HCT116 (cell line): ENCODE results near the gene PHACTR1. TPM values are rescaled to one million over a fixed set of nuclear protein-coding genes. Genes with fewer than 3 reads are reported as not detected.

ENCODE experiments used
- ATAC-seq: fragments of 200-7000 bp; cut with Tn5 transposase; 2 replicates; pipeline ENCODE4 v1.9.1; 2020; ENCODE audit warnings: mild to moderate bottlenecking, moderate library complexity
- BruUV-seq: library from RNA; stranded (reverse); fragments of 400-500 nt; replicated peaks from 2 replicates; lab custom pipeline; 2021; lab: Mats Ljungman, UMichigan
- CTCF ChIA-PET: fragments of 300-600 bp; sonication (Branson Sonifier 250); formaldehyde crosslinking; loops from one replicate; lab custom pipeline; 2021; ENCODE audit warnings: antibody characterized with exemption; lab: Charles Lee
- POLR2A ChIA-PET: fragments of 300-600, 350-600 bp; sonication (Branson Sonifier 250); formaldehyde crosslinking; loops from one replicate; lab custom pipeline; 2021; ENCODE audit warnings: antibody characterized with exemption; lab: Charles Lee
- RAD21 ChIA-PET, 2 experiments: fragments of 300-600 bp; sonication (Branson Sonifier 250); formaldehyde crosslinking; loops; one replicate each; lab custom pipeline; 2023; ENCODE audit warnings: low total read pairs in 2 of 2; ENCODE audit not compliant: uncharacterized antibody in 2 of 2, unreplicated experiment in 2 of 2, low non-redundant PET in 1 of 2; lab: Charles Lee
- DNase-seq: peaks from one replicate; pipeline ENCODE4 v3.0.0-alpha.2; 2010; ENCODE audit warnings: low read depth, low spot score
- H2AFZ ChIP-seq: fragments of 200-600 bp; shearing (Covaris generic), sonication (generic); 2 replicates; pipeline ENCODE4 v1.6.1; 2017; ENCODE audit warnings: low read depth, mixed run types, mixed read lengths, antibody characterized with exemption, low read length; ENCODE audit not compliant: poor library complexity, severe bottlenecking
- H3K27ac ChIP-seq: 2 replicates; pipeline ENCODE4 v1.5.1; 2012; ENCODE audit warnings: low read depth, low read length
- H3K27me3 ChIP-seq: fragments of 200-600 bp; sonication (generic); 2 replicates; pipeline ENCODE4 v1.6.1; 2016; ENCODE audit warnings: mixed run types, low read length, mixed read lengths; ENCODE audit not compliant: insufficient read depth
- H3K36me3 ChIP-seq, 2 experiments: fragments of 200-500 bp in 1 of 2; fragments of 200-600 bp in 1 of 2; sonication (Bioruptor generic) in 1 of 2; sonication (generic) in 1 of 2; 2 replicates each; pipeline versions ENCODE4 v1.5.1 to v1.6.1; 2014 to 2016; ENCODE audit warnings: low read length in 2 of 2, inconsistent platforms in 1 of 2, mixed read lengths in 1 of 2, mixed run types in 1 of 2; ENCODE audit not compliant: insufficient read depth in 2 of 2, control insufficient read depth in 1 of 2
- H3K4me1 ChIP-seq, 2 experiments: fragments of 200-600 bp in 1 of 2; sonication (generic) in 1 of 2; 2 replicates each; pipeline versions ENCODE4 v1.5.1 to v1.6.1; 2012 to 2017; ENCODE audit warnings: low read length in 2 of 2, inconsistent platforms in 1 of 2, mild to moderate bottlenecking in 1 of 2, mixed read lengths in 1 of 2, mixed run types in 1 of 2, moderate library complexity in 1 of 2; ENCODE audit not compliant: insufficient read depth in 2 of 2, control insufficient read depth in 1 of 2
- H3K4me2 ChIP-seq: fragments of 200-600 bp; sonication (generic); 2 replicates; pipeline ENCODE4 v1.6.1; 2017; ENCODE audit warnings: mixed run types, low read length, mixed read lengths
- H3K4me3 ChIP-seq, 2 experiments: fragments of 200-600 bp in 1 of 2; sonication (generic) in 1 of 2; replicated peaks in 1 of 2; 2 replicates each; pipeline ENCODE4 v1.5.1; 2011 to 2016; ENCODE audit warnings: low read length in 2 of 2, control low read depth in 1 of 2, low read depth in 1 of 2, mild to moderate bottlenecking in 1 of 2, mixed read lengths in 1 of 2, mixed run types in 1 of 2
- H3K79me2 ChIP-seq: fragments of 200-600 bp; sonication (generic); 2 replicates; pipeline ENCODE4 v1.6.1; 2017; ENCODE audit warnings: mild to moderate bottlenecking, mixed run types, low read length, moderate library complexity, mixed read lengths; ENCODE audit not compliant: insufficient read depth
- H3K9ac ChIP-seq: fragments of 200-600 bp; sonication (generic); 2 replicates; pipeline ENCODE4 v1.6.1; 2016; ENCODE audit warnings: low read length, mixed read lengths
- H3K9me2 ChIP-seq: fragments of 200-600 bp; sonication (generic), shearing (Covaris generic); 2 replicates; pipeline ENCODE4 v1.6.1; 2017; ENCODE audit warnings: mixed run types, mild to moderate bottlenecking, moderate library complexity; ENCODE audit not compliant: insufficient read depth
- H3K9me3 ChIP-seq, 2 experiments: fragments of 200-500 bp in 1 of 2; fragments of 200-600 bp in 1 of 2; sonication (Bioruptor generic) in 1 of 2; sonication (generic) in 1 of 2; 2 replicates each; pipeline ENCODE4 v1.6.1; 2014 to 2017; ENCODE audit warnings: low read length in 2 of 2, mixed read lengths in 2 of 2, inconsistent platforms in 1 of 2, low read depth in 1 of 2, mild to moderate bottlenecking in 1 of 2, mixed run types in 1 of 2, moderate library complexity in 1 of 2; ENCODE audit not compliant: control insufficient read depth in 1 of 2, insufficient read depth in 1 of 2
- H4K20me1 ChIP-seq: fragments of 200-600 bp; sonication (generic), shearing (Covaris generic); 2 replicates; pipeline ENCODE4 v1.6.1; 2017; ENCODE audit warnings: mixed run types, mild to moderate bottlenecking, moderate library complexity; ENCODE audit not compliant: insufficient read depth
- CEBPB ChIP-seq: IDR thresholded peaks from 2 replicates; pipeline ENCODE4 v1.6.1; 2012; ENCODE audit warnings: low read depth
- CTCF ChIP-seq, 3 experiments: fragments of 200-600 bp in 1 of 3; sonication (generic) in 1 of 3; IDR thresholded peaks in 2 of 3; conservative IDR thresholded peaks in 1 of 3; 2 replicates each; pipeline ENCODE4 v1.5.1; 2012 to 2017; ENCODE audit warnings: low read depth in 2 of 3, low read length in 2 of 3, antibody characterized with exemption in 1 of 3, borderline replicate concordance in 1 of 3, control low read depth in 1 of 3, mild to moderate bottlenecking in 1 of 3, mixed read lengths in 1 of 3, mixed run types in 1 of 3, moderate library complexity in 1 of 3; ENCODE audit not compliant: insufficient read depth in 1 of 3
- EGR1 ChIP-seq: IDR thresholded peaks from 2 replicates; pipeline ENCODE4 v1.6.1; 2012; ENCODE audit warnings: low read depth
- ELF1 ChIP-seq: IDR thresholded peaks from 2 replicates; pipeline ENCODE4 v1.6.1; 2012; ENCODE audit warnings: low read depth, borderline replicate concordance
- EZH2 ChIP-seq: fragments of 200-600 bp; sonication (generic); IDR thresholded peaks from 2 replicates; pipeline ENCODE4 v1.6.1; 2017; ENCODE audit warnings: antibody characterized with exemption, mixed run types
- EZH2phosphoT487 ChIP-seq: fragments of 200-600 bp; IDR thresholded peaks from 2 replicates; pipeline ENCODE4 v1.6.1; 2018; ENCODE audit warnings: antibody characterized with exemption, borderline replicate concordance
- JUND ChIP-seq: IDR thresholded peaks from 2 replicates; pipeline ENCODE4 v1.6.1; 2012
- POLR2A ChIP-seq: IDR thresholded peaks from 2 replicates; pipeline ENCODE4 v1.7.0; 2011; ENCODE audit warnings: borderline replicate concordance; ENCODE audit not compliant: insufficient read depth, insufficient read length; ENCODE audit errors: extremely low read depth
- POLR2AphosphoS5 ChIP-seq: IDR thresholded peaks from 2 replicates; pipeline ENCODE4 v1.6.1; 2011; ENCODE audit warnings: mild to moderate bottlenecking, low read depth, low read length, moderate library complexity
- SIN3A ChIP-seq: IDR thresholded peaks from 2 replicates; pipeline ENCODE4 v1.6.1; 2012; ENCODE audit warnings: low read depth
- SP1 ChIP-seq: IDR thresholded peaks from 2 replicates; pipeline ENCODE4 v1.6.1; 2012; ENCODE audit warnings: low read depth
- SRF ChIP-seq: IDR thresholded peaks from 2 replicates; pipeline ENCODE4 v1.6.1; 2012; ENCODE audit warnings: low read depth
- TCF7L2 ChIP-seq: IDR thresholded peaks from 2 replicates; pipeline ENCODE4 v1.7.0; 2011; ENCODE audit warnings: borderline replicate concordance, inconsistent platforms; ENCODE audit not compliant: insufficient read depth, insufficient read length; ENCODE audit errors: extremely low read depth
- intact Hi-C: fragments of 100-400 bp; cut with micrococcal nuclease; formaldehyde crosslinking; loops from 2 replicates; pipeline ENCODE4 v1.10.0; 2022
- total RNA-seq: library from RNA; stranded (reverse); gene quantifications from one replicate; pipeline ENCODE4 v1.2.1, GENCODE V29; 2021; ENCODE audit not compliant: unreplicated experiment
- TF ChIP-seq, protein P1 (sequence below): IDR thresholded peaks from 2 replicates; pipeline ENCODE4 v1.6.1; 2012; ENCODE audit warnings: low read depth

Gene PHACTR1
- total RNA-seq, 1 experiment from 2014 or later = 0.17 TPM

DNA sequence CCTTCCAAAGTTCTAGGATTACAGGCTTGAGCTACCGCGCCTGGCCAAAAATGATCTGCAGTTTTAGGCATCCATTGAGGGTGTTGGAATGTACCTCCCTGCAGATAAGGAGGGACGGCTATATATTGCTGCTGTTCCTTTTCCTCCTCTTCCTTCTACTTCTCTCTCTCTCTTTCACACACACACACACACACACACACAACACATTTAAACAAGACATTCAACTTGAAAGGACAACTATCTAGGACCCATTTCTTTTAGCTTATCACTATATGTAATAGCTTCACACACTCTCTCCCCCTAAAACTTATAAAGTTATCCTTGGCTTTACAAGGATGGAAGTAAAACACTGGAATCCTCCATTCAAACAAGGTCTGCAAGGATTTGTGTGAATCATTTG, 260.6 kb downstream of the PHACTR1 start:
- H3K27ac ChIP-seq = no peak overlapping the region
- ChIA-PET RAD21 (interaction anchor here in 1 of 2 experiments (0.7 kb wide), 1 partner anchor 66 kb away, joined by 4 read pairs; no protein-coding TSS in a partner anchor), CTCF (no interaction called here), POLR2A (no interaction called here)
- H4K20me1 ChIP-seq = no peaks in the 10 kb centered on the region
- H3K36me3 ChIP-seq = no peaks in the 10 kb centered on the region
- H3K9ac ChIP-seq = no peak overlapping the region
- intact Hi-C loops = no loop called here
- ATAC-seq (no peak), DNase-seq (no peak)
- no peaks in the 10 kb centered on the region for H3K4me1 ChIP-seq
- peaks cover 42% of the 10 kb centered on the region for H3K27me3 ChIP-seq
- H3K4me2 ChIP-seq = no peak overlapping the region
- no peak overlapping the region for H3K4me3 ChIP-seq
- H2AFZ ChIP-seq = no peak overlapping the region
- no peaks in the 10 kb centered on the region for H3K9me3 ChIP-seq
- no peaks in the 10 kb centered on the region for H3K9me2 ChIP-seq
- no peak for TF ChIP-seq JUND
- TF ChIP-seq POLR2A = no peak
- TF ChIP-seq SP1 = no peak
- no peak for TF ChIP-seq EZH2
- no peak for TF ChIP-seq CTCF (IDR thresholded peaks at IDR 0.05 in 2 of 3, conservative IDR thresholded peaks at IDR 0.05 in 1 of 3; ENCODE audit: borderline replicate concordance in 1 of 3, insufficient read depth in 1 of 3, low read depth in 2 of 3, low read length in 2 of 3)
- no peak for TF ChIP-seq CEBPB
- no peak for TF ChIP-seq EGR1
- no peak for TF ChIP-seq EZH2phosphoT487
- TF ChIP-seq, all 23 proteins: peak for 0
- no peaks in the 10 kb centered on the region for H3K79me2 ChIP-seq
- BruUV-seq = no TSS peak

DNA sequence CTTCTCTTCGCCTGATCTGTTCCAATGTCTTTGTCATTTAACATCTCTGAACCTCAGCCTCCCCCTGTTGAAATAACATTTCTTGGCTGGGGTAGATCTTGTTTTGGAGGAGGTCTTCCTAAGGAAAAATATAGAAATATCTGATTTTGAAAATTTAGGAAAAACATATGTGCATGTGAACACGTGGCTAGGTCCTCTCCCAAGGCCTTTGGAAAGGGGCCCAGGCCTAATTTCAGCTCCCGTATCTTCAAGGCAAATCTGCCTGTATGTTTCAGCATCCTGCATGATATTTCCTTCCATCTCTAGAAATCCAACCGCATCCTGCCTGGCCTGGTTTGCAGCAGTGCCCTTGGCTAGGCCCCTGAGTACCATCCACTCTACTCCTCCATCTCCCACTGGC, 261.2 kb downstream of the PHACTR1 start:
- no peaks in the 10 kb centered on the region for H3K79me2 ChIP-seq
- no peaks in the 10 kb centered on the region for H3K9me3 ChIP-seq
- CTCF ChIA-PET = no interaction called here
- H4K20me1 ChIP-seq = no peaks in the 10 kb centered on the region
- no peaks in the 10 kb centered on the region for H3K36me3 ChIP-seq
- intact Hi-C loops = no loop called here
- H3K27me3 ChIP-seq = peaks cover 46% of the 10 kb centered on the region
- no peak overlapping the region for H3K4me3 ChIP-seq
- no peak overlapping the region for H3K27ac ChIP-seq
- RAD21 ChIA-PET = interaction anchor here in 1 of 2 experiments (0.7 kb wide), 1 partner anchor 67 kb away, joined by 4 read pairs; no protein-coding TSS in a partner anchor
- POLR2A ChIA-PET = no interaction called here
- BruUV-seq = no TSS peak
- no peaks in the 10 kb centered on the region for H3K4me1 ChIP-seq
- no peak for ATAC-seq
- no peak overlapping the region for H3K9ac ChIP-seq
- DNase-seq = no peak
- H3K9me2 ChIP-seq = no peaks in the 10 kb centered on the region
- H2AFZ ChIP-seq = no peak overlapping the region
- no peak overlapping the region for H3K4me2 ChIP-seq
- TF ChIP-seq, protein P1, sequence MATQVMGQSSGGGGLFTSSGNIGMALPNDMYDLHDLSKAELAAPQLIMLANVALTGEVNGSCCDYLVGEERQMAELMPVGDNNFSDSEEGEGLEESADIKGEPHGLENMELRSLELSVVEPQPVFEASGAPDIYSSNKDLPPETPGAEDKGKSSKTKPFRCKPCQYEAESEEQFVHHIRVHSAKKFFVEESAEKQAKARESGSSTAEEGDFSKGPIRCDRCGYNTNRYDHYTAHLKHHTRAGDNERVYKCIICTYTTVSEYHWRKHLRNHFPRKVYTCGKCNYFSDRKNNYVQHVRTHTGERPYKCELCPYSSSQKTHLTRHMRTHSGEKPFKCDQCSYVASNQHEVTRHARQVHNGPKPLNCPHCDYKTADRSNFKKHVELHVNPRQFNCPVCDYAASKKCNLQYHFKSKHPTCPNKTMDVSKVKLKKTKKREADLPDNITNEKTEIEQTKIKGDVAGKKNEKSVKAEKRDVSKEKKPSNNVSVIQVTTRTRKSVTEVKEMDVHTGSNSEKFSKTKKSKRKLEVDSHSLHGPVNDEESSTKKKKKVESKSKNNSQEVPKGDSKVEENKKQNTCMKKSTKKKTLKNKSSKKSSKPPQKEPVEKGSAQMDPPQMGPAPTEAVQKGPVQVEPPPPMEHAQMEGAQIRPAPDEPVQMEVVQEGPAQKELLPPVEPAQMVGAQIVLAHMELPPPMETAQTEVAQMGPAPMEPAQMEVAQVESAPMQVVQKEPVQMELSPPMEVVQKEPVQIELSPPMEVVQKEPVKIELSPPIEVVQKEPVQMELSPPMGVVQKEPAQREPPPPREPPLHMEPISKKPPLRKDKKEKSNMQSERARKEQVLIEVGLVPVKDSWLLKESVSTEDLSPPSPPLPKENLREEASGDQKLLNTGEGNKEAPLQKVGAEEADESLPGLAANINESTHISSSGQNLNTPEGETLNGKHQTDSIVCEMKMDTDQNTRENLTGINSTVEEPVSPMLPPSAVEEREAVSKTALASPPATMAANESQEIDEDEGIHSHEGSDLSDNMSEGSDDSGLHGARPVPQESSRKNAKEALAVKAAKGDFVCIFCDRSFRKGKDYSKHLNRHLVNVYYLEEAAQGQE = no peak
- TF ChIP-seq EGR1 = no peak
- no peak for TF ChIP-seq SIN3A
- TF ChIP-seq SRF = no peak
- TF ChIP-seq TCF7L2 = no peak
- no peak for TF ChIP-seq POLR2AphosphoS5
- TF ChIP-seq ELF1 = no peak
- no peak for TF ChIP-seq CEBPB
